ENCODE results near the gene CNTN4. TPM values are rescaled to one million over a fixed set of nuclear protein-coding genes. Genes with fewer than 3 reads are reported as not detected.
"Not testable (repeated sequence)": the region's sequence is repeated elsewhere in the genome, so short reads cannot be mapped to it uniquely, and the experiment has no call there.

CNTN4 gene
- total RNA-seq, 4 donors from 2014 or later, result 5.8 to 15.5 (median 9.0) TPM

DNA sequence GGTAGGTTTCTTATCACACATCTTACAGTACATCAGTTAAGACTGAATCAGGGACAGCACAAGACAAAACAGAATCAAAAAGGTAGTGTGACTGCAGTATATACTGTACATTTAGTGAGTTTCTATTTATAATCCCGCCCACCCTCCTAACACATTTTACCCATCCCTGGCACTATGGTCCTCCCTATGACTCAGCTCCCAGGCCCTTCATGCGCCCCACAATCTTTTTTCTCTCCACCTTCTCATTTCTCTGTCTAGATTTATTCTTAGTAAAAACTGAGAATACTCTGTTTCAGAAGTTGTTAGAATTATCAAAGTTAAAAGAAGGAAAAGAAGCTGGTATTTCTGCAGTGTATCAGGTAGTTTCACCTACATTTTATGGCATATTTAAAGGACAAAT lies 427.3 kb downstream of the CNTN4 start:
- no peaks in the 10 kb centered on the region for H3K4me1 ChIP-seq
- H3K9me3 ChIP-seq, result no peaks in the 10 kb centered on the region
- H3K27ac ChIP-seq, result no peak overlapping the region
- no peak overlapping the region for H3K4me3 ChIP-seq
- TF ChIP-seq EP300 (IDR thresholded peaks at IDR 0.05), result no peak
- no peak for TF ChIP-seq POLR2A (IDR thresholded peaks at IDR 0.05)
- no peak for TF ChIP-seq POLR2AphosphoS5 (IDR thresholded peaks at IDR 0.05)
- TF ChIP-seq, protein P1, sequence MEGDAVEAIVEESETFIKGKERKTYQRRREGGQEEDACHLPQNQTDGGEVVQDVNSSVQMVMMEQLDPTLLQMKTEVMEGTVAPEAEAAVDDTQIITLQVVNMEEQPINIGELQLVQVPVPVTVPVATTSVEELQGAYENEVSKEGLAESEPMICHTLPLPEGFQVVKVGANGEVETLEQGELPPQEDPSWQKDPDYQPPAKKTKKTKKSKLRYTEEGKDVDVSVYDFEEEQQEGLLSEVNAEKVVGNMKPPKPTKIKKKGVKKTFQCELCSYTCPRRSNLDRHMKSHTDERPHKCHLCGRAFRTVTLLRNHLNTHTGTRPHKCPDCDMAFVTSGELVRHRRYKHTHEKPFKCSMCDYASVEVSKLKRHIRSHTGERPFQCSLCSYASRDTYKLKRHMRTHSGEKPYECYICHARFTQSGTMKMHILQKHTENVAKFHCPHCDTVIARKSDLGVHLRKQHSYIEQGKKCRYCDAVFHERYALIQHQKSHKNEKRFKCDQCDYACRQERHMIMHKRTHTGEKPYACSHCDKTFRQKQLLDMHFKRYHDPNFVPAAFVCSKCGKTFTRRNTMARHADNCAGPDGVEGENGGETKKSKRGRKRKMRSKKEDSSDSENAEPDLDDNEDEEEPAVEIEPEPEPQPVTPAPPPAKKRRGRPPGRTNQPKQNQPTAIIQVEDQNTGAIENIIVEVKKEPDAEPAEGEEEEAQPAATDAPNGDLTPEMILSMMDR (IDR thresholded peaks at IDR 0.05), result no peak
- no peak for ATAC-seq
- H3K27me3 ChIP-seq, result no peaks in the 10 kb centered on the region
- H3K36me3 ChIP-seq, result no peaks in the 10 kb centered on the region
- 55 to 82% methylated on average over 2 of the region's 2 CpGs for WGBS, 2 donors (ENCODE audit: low coverage in 1 of 2)

DNA sequence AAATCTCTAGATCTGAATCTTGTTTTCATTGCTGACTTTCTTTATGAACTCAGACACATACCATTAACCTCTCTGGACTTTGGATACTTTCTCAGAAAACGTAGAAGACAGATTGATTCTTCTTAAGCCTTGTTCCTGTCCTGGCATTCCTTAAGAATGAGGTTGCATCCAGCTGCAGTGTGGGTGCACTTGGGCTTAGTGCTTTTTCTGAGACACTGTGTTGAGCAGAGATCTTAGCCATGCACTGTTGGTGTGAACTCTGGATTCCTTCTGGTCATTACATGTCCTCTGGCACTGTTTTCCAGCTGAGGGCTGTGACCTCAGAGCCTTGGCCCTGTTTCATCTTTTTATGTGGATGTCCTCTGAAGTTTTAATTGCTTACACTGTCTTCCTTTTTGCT lies 428.3 kb downstream of the CNTN4 start:
- Histone ChIP-seq H3K9me3 (no peaks in the 10 kb centered on the region), H3K36me3 (no peaks in the 10 kb centered on the region), H3K27ac (no peak overlapping the region), H3K4me1 (no peaks in the 10 kb centered on the region), H3K27me3 (no peaks in the 10 kb centered on the region), H3K4me3 (no peak overlapping the region)
- 9 to 14% methylated on average over 1 of the region's 1 CpG for WGBS, 2 donors (ENCODE audit: low coverage in 1 of 2)
- no peak for TF ChIP-seq POLR2AphosphoS5 (IDR thresholded peaks at IDR 0.05)
- no peak for TF ChIP-seq EP300 (IDR thresholded peaks at IDR 0.05)
- TF ChIP-seq POLR2A (IDR thresholded peaks at IDR 0.05), result no peak
- TF ChIP-seq, protein P1 (IDR thresholded peaks at IDR 0.05), result no peak
- no peak for ATAC-seq

DNA sequence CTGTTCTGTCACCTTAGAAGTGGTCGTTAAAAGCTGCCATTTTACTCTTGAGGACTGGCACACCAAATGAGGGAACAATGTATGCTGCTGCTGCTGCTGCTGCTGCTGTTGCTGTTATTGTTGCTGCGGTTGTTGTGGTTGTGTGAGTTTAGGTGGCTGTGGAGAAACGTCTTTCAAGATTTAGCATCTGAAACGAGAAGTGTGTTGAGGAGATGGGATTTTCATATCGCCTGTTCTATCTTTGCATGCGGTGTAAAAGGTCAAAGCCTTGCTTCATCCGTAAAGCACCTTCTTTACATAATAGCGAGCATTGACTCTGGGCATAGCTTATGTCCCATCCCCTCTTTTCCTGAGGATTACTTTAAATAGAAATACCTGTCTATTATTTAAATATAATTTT lies 428.7 kb downstream of the CNTN4 start:
- H3K36me3 ChIP-seq, ATAC-seq, H3K9me3 ChIP-seq, H3K4me1 ChIP-seq, H3K27ac ChIP-seq, H3K27me3 ChIP-seq, H3K4me3 ChIP-seq: not testable (repeated sequence)
- 65 to 82% methylated on average over 5 to 7 of the region's 8 CpGs for WGBS, 2 donors (ENCODE audit: low coverage in 1 of 2)

DNA sequence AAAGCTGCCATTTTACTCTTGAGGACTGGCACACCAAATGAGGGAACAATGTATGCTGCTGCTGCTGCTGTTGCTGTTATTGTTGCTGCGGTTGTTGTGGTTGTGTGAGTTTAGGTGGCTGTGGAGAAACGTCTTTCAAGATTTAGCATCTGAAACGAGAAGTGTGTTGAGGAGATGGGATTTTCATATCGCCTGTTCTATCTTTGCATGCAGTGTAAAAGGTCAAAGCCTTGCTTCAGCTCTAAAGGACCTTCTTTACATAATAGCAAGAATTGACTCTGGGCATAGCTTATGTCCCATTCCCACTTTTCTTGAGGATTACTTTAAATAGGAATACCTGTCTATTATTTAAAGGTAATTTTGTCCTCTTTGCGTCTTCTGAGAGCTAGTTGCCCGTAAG lies 436.1 kb downstream of the CNTN4 start:
- H3K36me3 ChIP-seq, H3K4me1 ChIP-seq, ATAC-seq, H3K27me3 ChIP-seq, H3K27ac ChIP-seq, H3K4me3 ChIP-seq, H3K9me3 ChIP-seq: not testable (repeated sequence)
- WGBS, 2 donors (ENCODE audit: low coverage in 1 of 2), result 92 to 94% methylated on average over 2 to 3 of the region's 6 CpGs

DNA sequence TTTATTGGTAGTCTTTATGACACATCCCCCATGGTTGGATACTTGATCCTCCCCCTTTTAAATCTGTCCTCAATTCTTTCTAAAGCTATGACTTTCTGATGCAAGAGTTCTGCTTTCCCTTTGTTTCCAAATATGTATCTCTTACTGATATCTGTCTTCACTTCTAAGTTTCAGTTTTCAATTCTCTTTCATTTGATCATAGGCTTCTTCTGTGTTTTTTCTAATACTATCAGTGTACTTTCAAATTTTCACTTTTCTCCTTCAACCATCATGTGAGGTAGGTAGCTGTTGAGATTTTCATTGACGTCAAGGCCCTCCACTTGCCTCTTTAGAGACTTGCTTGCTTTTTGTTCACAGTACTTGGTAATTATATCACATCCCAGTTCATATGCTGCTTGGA lies 436.5 kb downstream of the CNTN4 start:
- H3K4me1 ChIP-seq, result no peaks in the 10 kb centered on the region
- WGBS, 2 donors (ENCODE audit: low coverage in 1 of 2), result 83 to 100% methylated on average over 1 of the region's 1 CpG
- TF ChIP-seq, protein P1 (IDR thresholded peaks at IDR 0.05), result no peak
- no peak for TF ChIP-seq EP300 (IDR thresholded peaks at IDR 0.05)
- no peak for TF ChIP-seq POLR2A (IDR thresholded peaks at IDR 0.05)
- TF ChIP-seq POLR2AphosphoS5 (IDR thresholded peaks at IDR 0.05), result no peak
- no peak overlapping the region for H3K4me3 ChIP-seq
- H3K9me3 ChIP-seq, result no peaks in the 10 kb centered on the region
- no peak overlapping the region for H3K27ac ChIP-seq
- ATAC-seq, result no peak
- no peaks in the 10 kb centered on the region for H3K27me3 ChIP-seq
- no peaks in the 10 kb centered on the region for H3K36me3 ChIP-seq

DNA sequence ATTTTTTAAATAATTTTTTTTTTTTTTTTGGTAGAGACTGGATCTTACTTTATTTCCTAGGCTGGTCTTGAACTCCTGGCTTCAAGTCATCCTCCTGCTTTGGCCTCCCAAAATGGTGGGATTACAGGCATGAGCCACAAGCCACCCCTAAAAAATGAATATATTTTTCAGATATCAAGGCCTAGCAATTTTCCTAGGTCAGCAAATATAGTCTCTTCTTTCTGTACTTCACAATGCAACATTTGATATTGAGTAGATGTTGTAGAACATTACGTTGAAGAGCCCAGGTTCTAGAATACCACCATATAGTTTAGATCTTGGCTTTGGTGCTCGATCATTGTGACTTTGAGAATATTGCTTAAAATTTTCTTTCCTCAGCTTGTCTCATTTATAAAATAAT lies 437.9 kb downstream of the CNTN4 start:
- 74 to 95% methylated on average over 2 of the region's 2 CpGs for WGBS, 2 donors (ENCODE audit: low coverage in 1 of 2)
- H3K27me3 ChIP-seq, result no peaks in the 10 kb centered on the region
- H3K27ac ChIP-seq, result no peak overlapping the region
- no peaks in the 10 kb centered on the region for H3K9me3 ChIP-seq
- H3K4me3 ChIP-seq, result no peak overlapping the region
- H3K4me1 ChIP-seq, result no peaks in the 10 kb centered on the region
- H3K36me3 ChIP-seq, result no peaks in the 10 kb centered on the region
- ATAC-seq, result no peak
- TF ChIP-seq POLR2A (IDR thresholded peaks at IDR 0.05), result no peak
- TF ChIP-seq EP300 (IDR thresholded peaks at IDR 0.05), result no peak
- TF ChIP-seq, protein P1 (IDR thresholded peaks at IDR 0.05), result no peak
- TF ChIP-seq POLR2AphosphoS5 (IDR thresholded peaks at IDR 0.05), result no peak

Data from gastroesophageal sphincter (tissue), 4 donors.